A549 treated with AZD2906 at 1 μM for 4 hours (cell line): ENCODE results near the gene BIN1. TPM values are rescaled to one million over a fixed set of nuclear protein-coding genes. Genes with fewer than 3 reads are reported as not detected.

ENCODE experiments used
- total RNA-seq: library from RNA; stranded (reverse); fragments of 200-300 nt; extraction: Qiagen RNA extraction; gene quantifications from 5 replicates; pipeline ENCODE4 v1.2.3, GENCODE V29; 2022

BIN1 gene
- 31.2 to 35.4 TPM (median 33.6 TPM) in 5 replicates for total RNA-seq

GRCh38 chr2:127106991-127107621 is at the start of gene BIN1:
Gene BIN1, minus strand, starts transcription at chr2:127107154. Its CDS starts 211 bp downstream, at chr2:127106943.

Other genes with a start within 250 kb of the BIN1 start
- gene TEX51, start 208.3 kb downstream of the BIN1 start, total RNA-seq: not detected in 5 replicates
- 3.0 to 3.9 TPM (median 3.5 TPM) in 5 replicates for gene CYP27C1, start 113.1 kb upstream of the BIN1 start, total RNA-seq
- 37.5 to 46.9 TPM (median 39.9 TPM) in 5 replicates for gene ERCC3, start 187.0 kb upstream of the BIN1 start, total RNA-seq